B cell (primary cell): Measurements from ENCODE around the gene WFDC2. TPM values are rescaled to one million over a fixed set of nuclear protein-coding genes. Genes with fewer than 3 reads are reported as not detected.

Experiments used
- ATAC-seq: fragments of 200-7000 bp; cut with Tn5 transposase; one replicate; pipeline ENCODE4 v1.10.0; 2021; ENCODE audit warnings: low read depth, mild to moderate bottlenecking, moderate number of reproducible peaks, moderate library complexity
- CTCF ChIA-PET: fragments of 350-600 bp; sonication (Branson Sonifier 250); formaldehyde crosslinking; loops from one replicate; lab custom pipeline; 2021; ENCODE audit warnings: antibody characterized with exemption, inconsistent platforms; lab: Charles Lee
- POLR2A ChIA-PET: fragments of 350-600 bp; sonication (Branson Sonifier 250); formaldehyde crosslinking; loops from one replicate; lab custom pipeline; 2021; ENCODE audit warnings: antibody characterized with exemption; lab: Charles Lee
- DNase-seq: peaks from one replicate; pipeline ENCODE4 v3.0.0; 2013
- H2AFZ ChIP-seq: 2 replicates; pipeline ENCODE4 v1.6.1; 2012; ENCODE audit warnings: mild to moderate bottlenecking, low read depth, low read length; ENCODE audit not compliant: insufficient read depth, poor library complexity, severe bottlenecking
- H3K27ac ChIP-seq, 2 donors: 1 replicate in 1 of 2; 2 replicates in 1 of 2; pipeline ENCODE4 v1.5.1; 2012 to 2013; ENCODE audit warnings: low read length in 2 of 2, mild to moderate bottlenecking in 2 of 2, moderate library complexity in 1 of 2
- H3K27me3 ChIP-seq, 4 experiments: fragments of 200-600 bp in 1 of 4; sonication (generic) in 1 of 4; replicated peaks in 1 of 4; 1 replicate in 2 of 4; 2 replicates in 2 of 4; pipeline versions ENCODE4 v1.6.1 to v1.7.0; 2013 to 2016; ENCODE audit warnings: low read length in 3 of 4, mild to moderate bottlenecking in 2 of 4, mixed read lengths in 1 of 4, moderate library complexity in 1 of 4; ENCODE audit not compliant: insufficient read depth in 4 of 4, control insufficient read depth in 3 of 4; ENCODE audit errors: control extremely low read depth in 1 of 4
- H3K36me3 ChIP-seq, 2 experiments: replicated peaks in 1 of 2; 1 replicate in 1 of 2; 2 replicates in 1 of 2; pipeline versions ENCODE4 v1.6.1 to v1.7.1; 2013; ENCODE audit warnings: low read length in 1 of 2; ENCODE audit not compliant: insufficient read depth in 2 of 2, control insufficient read depth in 1 of 2; ENCODE audit errors: control extremely low read depth in 1 of 2, extremely low read depth in 1 of 2
- H3K4me1 ChIP-seq, 2 donors: fragments of 200-600 bp in 1 of 2; sonication (generic) in 1 of 2; 1 replicate in 1 of 2; 2 replicates in 1 of 2; pipeline versions ENCODE4 v1.5.1 to v1.6.1; 2013 to 2017; ENCODE audit warnings: low read length in 2 of 2; ENCODE audit not compliant: control insufficient read depth in 2 of 2, insufficient read depth in 2 of 2
- H3K4me2 ChIP-seq: replicated peaks from 2 replicates; pipeline ENCODE3; 2012; ENCODE audit warnings: mild to moderate bottlenecking, low read depth, low read length; ENCODE audit not compliant: poor library complexity, severe bottlenecking
- H3K4me3 ChIP-seq, 5 experiments: fragments of 200-600 bp in 1 of 5; sonication (generic) in 1 of 5; 1 replicate in 3 of 5; 2 replicates in 2 of 5; pipeline versions ENCODE4 v1.5.1 to v1.7.0; 2011 to 2016; ENCODE audit warnings: low read length in 4 of 5, mild to moderate bottlenecking in 4 of 5, low read depth in 2 of 5, control low read depth in 1 of 5, moderate library complexity in 1 of 5; ENCODE audit not compliant: insufficient read depth in 1 of 5; ENCODE audit errors: control extremely low read depth in 1 of 5, extremely low read depth in 1 of 5
- H3K79me2 ChIP-seq: fragments of 200-600 bp; sonication (generic); one replicate; pipeline ENCODE4 v1.6.0; 2016; ENCODE audit warnings: low read length; ENCODE audit not compliant: control insufficient read depth, insufficient read depth
- H3K9ac ChIP-seq: fragments of 200-600 bp; sonication (generic); 2 replicates; pipeline ENCODE4 v1.6.1; 2017; ENCODE audit warnings: mild to moderate bottlenecking, low read length, moderate library complexity
- H3K9me3 ChIP-seq, 3 donors: one replicate each; pipeline versions ENCODE4 v1.6.1 to v1.7.1; 2013; ENCODE audit warnings: low read length in 2 of 3; ENCODE audit not compliant: control insufficient read depth in 2 of 3, insufficient read depth in 1 of 3; ENCODE audit errors: control extremely low read depth in 1 of 3
- H4K20me1 ChIP-seq: 2 replicates; pipeline ENCODE4 v1.6.0; 2012; ENCODE audit warnings: mild to moderate bottlenecking, low read length; ENCODE audit not compliant: insufficient read depth, control insufficient read depth, poor library complexity, severe bottlenecking
- H3K27ac Mint-ChIP-seq: one replicate; pipeline ENCODE4 v1.8.0; 2021; ENCODE audit warnings: mixed read lengths
- H3K27me3 Mint-ChIP-seq: one replicate; pipeline ENCODE4 v1.8.0; 2021; ENCODE audit warnings: mixed read lengths
- H3K4me1 Mint-ChIP-seq: one replicate; pipeline ENCODE4 v1.8.0; 2021; ENCODE audit warnings: mixed read lengths
- H3K4me3 Mint-ChIP-seq: one replicate; pipeline ENCODE4 v1.8.0; 2021; ENCODE audit warnings: mixed read lengths
- H3K9me3 Mint-ChIP-seq: one replicate; pipeline ENCODE4 v1.8.0; 2022; ENCODE audit warnings: mixed read lengths; ENCODE audit not compliant: insufficient read depth
- CTCF ChIP-seq: fragments of 200-600 bp; IDR thresholded peaks from one replicate; pipeline ENCODE4 v1.8.0; 2022; ENCODE audit warnings: antibody characterized with exemption, mild to moderate bottlenecking
- EZH2 ChIP-seq: IDR thresholded peaks from 2 replicates; pipeline ENCODE4 v1.6.1; 2012; ENCODE audit warnings: borderline replicate concordance, low read depth, mild to moderate bottlenecking, moderate library complexity, low read length; ENCODE audit not compliant: insufficient read depth, poor library complexity, severe bottlenecking
- WGBS: methylation state at CpG from one replicate; pipeline ENCODE4 v1.1.5; 2013; ENCODE audit warnings: missing lambda C conversion rate; ENCODE audit not compliant: insufficient coverage; 5-methylcytosine and 5-hydroxymethylcytosine counted together
- intact Hi-C: fragments of 100-400 bp; cut with micrococcal nuclease; formaldehyde crosslinking; loops from one replicate; pipeline ENCODE4 v1.10.0; 2022
- polyA plus RNA-seq: library from polyadenylated mRNA; depleted of rRNA; stranded (reverse); fragments of >200 nt; gene quantifications from 2 replicates; pipeline ENCODE4 v1.2.3, GENCODE V29; 2012
- total RNA-seq, 2 donors: library from RNA; stranded (reverse); fragments of 120-200 nt in 1 of 2; gene quantifications; 1 replicate in 1 of 2; 2 replicates in 1 of 2; pipeline versions ENCODE4 v1.2.3 to v1.2.4, GENCODE V29; 2013 to 2022

WFDC2 gene
- total and polyA plus RNA-seq, 2 donors (not counting 1 experiment from before 2014, with no cell fraction given), result 0.81 TPM; not detected in 1

GRCh38 chr20:45510242-45510862, 40.8 kb downstream of the WFDC2 start:
- Histone ChIP-seq H3K27ac (no peak overlapping the region), H3K4me1 (no peaks in the 10 kb centered on the region), H3K79me2 (no peaks in the 10 kb centered on the region), H3K9ac (no peak overlapping the region), H3K36me3 (no peaks in the 10 kb centered on the region), H3K4me2 (no peak overlapping the region), H4K20me1 (no peaks in the 10 kb centered on the region), H3K27me3 (peaks cover 0 to 15% (median 4%) of the 10 kb centered on the region in 4 experiments), H3K9me3 (no peaks in the 10 kb centered on the region), H2AFZ (no peak overlapping the region), H3K4me3 (no peak overlapping the region)
- ChIA-PET POLR2A (no interaction called here), CTCF (no interaction called here)
- intact Hi-C loops, result no loop called here
- Mint-ChIP-seq H3K27me3 (peaks cover 34% of the 10 kb centered on the region), H3K9me3 (no peaks in the 10 kb centered on the region), H3K4me1 (peaks cover 13% of the 10 kb centered on the region), H3K27ac (no peak overlapping the region), H3K4me3 (no peak overlapping the region)
- ATAC-seq (no peak), DNase-seq (no peak)
- 78% methylated on average over 2 of the region's 5 CpGs for WGBS
- TF ChIP-seq CTCF, result no peak
- no peak for TF ChIP-seq EZH2

- no peak within 1 kb of the TSS for H3K4me2 ChIP-seq
- H2AFZ ChIP-seq, result no peak within 1 kb of the TSS
- no peak within 1 kb of the TSS for H3K27ac ChIP-seq
- 66% methylated on average over 5 of the region's 5 CpGs for WGBS
- no peaks in the 10 kb centered on the region for H3K9me3 ChIP-seq
- Mint-ChIP-seq H3K27me3 (peaks cover 32% of the 10 kb centered on the region), H3K27ac (no peak within 1 kb of the TSS), H3K9me3 (no peaks in the 10 kb centered on the region), H3K4me1 (no peaks in the 10 kb centered on the region), H3K4me3 (no peak within 1 kb of the TSS)
- peaks cover 0 to 13% (median 6%) of the 10 kb centered on the region in 4 experiments for H3K27me3 ChIP-seq
- H3K4me3 ChIP-seq, result no peak within 1 kb of the TSS
- DNase-seq (no peak), ATAC-seq (no peak)
- intact Hi-C loops, result no loop called here
- POLR2A ChIA-PET, result no interaction called here
- H3K36me3 ChIP-seq, result no peaks in the 10 kb centered on the region
- H3K9ac ChIP-seq, result no peak within 1 kb of the TSS
- H4K20me1 ChIP-seq, result no peaks in the 10 kb centered on the region
- TF ChIP-seq CTCF, result no peak
- no peak for TF ChIP-seq EZH2
- CTCF ChIA-PET, result interaction anchor here (1.3 kb wide), 1 partner anchor 9 kb away, joined by 3 read pairs; no protein-coding TSS in a partner anchor
- no peaks in the 10 kb centered on the region for H3K79me2 ChIP-seq
- no peaks in the 10 kb centered on the region for H3K4me1 ChIP-seq
These were observed 45.8 kb downstream of the WFDC2 start, which contains the start of gene SPINT3 for GRCh38 chr20:45515147-45515913. SPINT3 (minus strand) TSS chr20:45515622; CDS start chr20:45515608, 14 bp downstream.
